Coronary artery (tissue), 2 donors: Measurements from ENCODE around the gene CTNNA3.

Experiments used
- DNase-seq: peaks from one replicate; pipeline ENCODE4 v3.0.0-alpha.2; 2017; ENCODE audit warnings: low spot score
- H3K27ac ChIP-seq, 2 donors: fragments of 200-600 bp; sonication (generic); one replicate each; pipeline ENCODE4 v1.5.1; 2016 to 2019
- H3K4me3 ChIP-seq: fragments of 200-600 bp; sonication (generic); 2 replicates; pipeline ENCODE4 v1.5.1; 2016; ENCODE audit warnings: mild to moderate bottlenecking, moderate library complexity
- TF ChIP-seq, protein P1 (sequence below): fragments of 200-600 bp; sonication (generic); IDR thresholded peaks from one replicate; pipeline ENCODE4 v1.5.1; 2019; ENCODE audit warnings: antibody characterized with exemption

The CTNNA3 gene

DNA sequence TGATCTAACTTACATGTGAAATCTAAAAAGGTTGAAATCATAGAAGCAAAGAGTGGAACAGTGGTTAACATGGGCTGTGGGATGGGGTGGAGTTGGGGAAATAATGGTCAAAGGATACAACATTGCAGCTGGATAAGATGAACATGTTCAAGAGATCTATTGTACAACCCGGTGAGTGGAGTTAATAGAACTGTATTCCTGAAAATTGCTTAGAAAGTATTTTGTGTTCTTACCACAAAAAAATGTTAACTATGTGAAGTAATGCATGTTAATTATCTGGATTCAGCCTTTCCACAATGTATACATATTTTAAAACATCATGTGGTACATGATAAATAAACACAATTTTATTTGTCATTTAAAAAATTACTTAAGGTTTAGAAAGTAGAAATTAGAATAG, 1041.1 kb downstream of the CTNNA3 start:
- TF ChIP-seq, protein P1, sequence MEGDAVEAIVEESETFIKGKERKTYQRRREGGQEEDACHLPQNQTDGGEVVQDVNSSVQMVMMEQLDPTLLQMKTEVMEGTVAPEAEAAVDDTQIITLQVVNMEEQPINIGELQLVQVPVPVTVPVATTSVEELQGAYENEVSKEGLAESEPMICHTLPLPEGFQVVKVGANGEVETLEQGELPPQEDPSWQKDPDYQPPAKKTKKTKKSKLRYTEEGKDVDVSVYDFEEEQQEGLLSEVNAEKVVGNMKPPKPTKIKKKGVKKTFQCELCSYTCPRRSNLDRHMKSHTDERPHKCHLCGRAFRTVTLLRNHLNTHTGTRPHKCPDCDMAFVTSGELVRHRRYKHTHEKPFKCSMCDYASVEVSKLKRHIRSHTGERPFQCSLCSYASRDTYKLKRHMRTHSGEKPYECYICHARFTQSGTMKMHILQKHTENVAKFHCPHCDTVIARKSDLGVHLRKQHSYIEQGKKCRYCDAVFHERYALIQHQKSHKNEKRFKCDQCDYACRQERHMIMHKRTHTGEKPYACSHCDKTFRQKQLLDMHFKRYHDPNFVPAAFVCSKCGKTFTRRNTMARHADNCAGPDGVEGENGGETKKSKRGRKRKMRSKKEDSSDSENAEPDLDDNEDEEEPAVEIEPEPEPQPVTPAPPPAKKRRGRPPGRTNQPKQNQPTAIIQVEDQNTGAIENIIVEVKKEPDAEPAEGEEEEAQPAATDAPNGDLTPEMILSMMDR, result no peak
- no peak overlapping the region for H3K27ac ChIP-seq
- no peak for DNase-seq
- no peak overlapping the region for H3K4me3 ChIP-seq

DNA sequence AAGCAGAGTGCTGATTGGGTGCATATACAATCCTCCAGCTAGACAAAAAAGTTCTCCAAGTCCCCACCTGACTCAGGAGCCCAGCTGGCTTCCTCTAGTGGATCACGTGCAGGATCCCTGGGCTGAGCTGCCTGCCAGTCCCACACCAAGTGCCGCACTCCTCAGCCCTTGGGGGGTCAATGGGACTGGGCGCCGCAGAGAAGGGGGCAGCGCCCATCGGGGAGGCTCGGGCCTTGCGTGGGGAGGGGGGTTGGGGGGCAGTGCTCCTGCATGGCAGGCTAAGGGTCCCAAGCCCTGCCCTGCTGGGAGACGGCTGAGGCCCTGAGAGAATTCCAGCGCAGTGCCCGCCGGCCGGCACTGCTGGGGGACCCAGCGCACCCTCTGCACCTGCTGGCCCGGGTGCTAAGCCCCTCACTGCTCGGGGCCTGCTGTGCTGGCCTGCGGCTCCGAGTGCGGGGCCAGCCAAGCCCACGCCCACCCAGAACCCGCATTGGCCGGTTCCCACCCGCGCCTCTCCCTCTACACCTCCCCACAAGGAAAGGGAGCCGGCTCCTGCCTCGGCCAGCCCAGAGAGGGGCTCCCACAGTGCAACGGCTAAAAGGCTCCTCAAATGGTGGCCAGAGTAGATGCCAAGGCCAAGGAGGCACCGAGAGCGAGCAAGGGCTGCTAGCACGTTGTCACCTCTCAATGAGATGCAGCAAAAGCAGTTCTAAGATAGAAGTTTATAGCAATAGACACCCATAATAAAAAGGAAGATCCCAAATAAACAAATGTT, 1044.5 kb downstream of the CTNNA3 start:
- TF ChIP-seq, protein P1, result no peak
- H3K27ac ChIP-seq, result no peak overlapping the region
- no peak overlapping the region for H3K4me3 ChIP-seq
- DNase-seq, result no peak

DNA sequence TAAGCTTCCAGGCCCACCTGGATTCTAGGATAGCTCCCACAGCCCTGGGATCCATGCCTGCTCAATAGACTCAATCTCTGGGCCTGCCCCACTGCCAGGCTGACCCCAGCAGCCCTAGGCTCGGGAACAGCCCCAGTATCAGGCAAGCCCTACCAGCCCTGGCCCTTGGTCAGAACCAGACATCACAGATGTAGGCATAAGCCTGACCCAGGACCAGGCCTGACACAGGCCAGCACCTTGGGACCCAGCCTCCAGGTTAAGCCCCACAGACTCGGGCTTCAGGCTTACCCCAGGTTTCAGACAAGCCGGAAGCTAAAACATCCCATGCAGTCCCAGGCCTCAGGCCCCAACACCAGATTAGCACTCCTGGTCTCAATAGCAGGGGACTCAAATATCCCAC, 1046.4 kb downstream of the CTNNA3 start:
- TF ChIP-seq, protein P1, result no peak
- no peak for DNase-seq
- no peak overlapping the region for H3K27ac ChIP-seq
- H3K4me3 ChIP-seq, result no peak overlapping the region

DNA sequence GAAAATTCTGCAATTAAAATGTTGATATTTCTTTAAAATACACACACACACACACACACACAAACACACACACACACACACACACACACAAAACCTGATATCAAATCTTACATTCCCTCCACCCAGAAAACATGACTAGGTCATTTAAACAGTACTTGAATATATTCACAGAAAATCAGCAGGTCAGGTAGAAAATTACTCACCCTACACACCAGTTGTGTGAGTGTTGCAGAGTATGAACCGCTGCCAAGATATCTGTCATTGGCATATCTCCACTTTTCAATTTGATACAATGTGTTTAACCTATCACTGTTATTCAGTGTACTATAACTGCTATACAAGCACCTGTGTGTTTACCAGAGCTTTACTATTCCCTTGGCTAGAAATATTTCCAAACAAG, 1053.8 kb downstream of the CTNNA3 start:
- no peak for DNase-seq
- Histone ChIP-seq H3K4me3 (no peak overlapping the region), H3K27ac (no peak overlapping the region)
- TF ChIP-seq, protein P1, result no peak

DNA sequence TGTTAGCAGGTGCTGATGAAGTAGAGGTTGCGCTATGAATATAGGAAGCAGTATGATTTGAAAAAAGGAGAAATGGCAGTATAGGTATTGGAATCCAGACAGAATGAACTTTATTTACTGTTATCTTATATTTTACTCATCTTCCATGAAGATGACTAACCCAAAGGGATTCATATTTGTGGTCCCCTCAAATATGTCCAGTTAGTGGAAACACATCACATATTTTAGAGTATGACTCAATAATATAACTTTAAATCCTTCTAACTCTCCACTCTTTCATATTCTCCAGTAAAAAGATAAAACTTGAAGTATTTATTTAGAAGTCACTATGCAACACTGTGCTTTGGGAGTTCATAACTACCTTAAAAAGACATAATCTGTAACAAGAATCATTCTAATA, 1056.6 kb downstream of the CTNNA3 start:
- H3K4me3 ChIP-seq, result no peak overlapping the region
- TF ChIP-seq, protein P1, result no peak
- no peak overlapping the region for H3K27ac ChIP-seq
- no peak for DNase-seq

DNA sequence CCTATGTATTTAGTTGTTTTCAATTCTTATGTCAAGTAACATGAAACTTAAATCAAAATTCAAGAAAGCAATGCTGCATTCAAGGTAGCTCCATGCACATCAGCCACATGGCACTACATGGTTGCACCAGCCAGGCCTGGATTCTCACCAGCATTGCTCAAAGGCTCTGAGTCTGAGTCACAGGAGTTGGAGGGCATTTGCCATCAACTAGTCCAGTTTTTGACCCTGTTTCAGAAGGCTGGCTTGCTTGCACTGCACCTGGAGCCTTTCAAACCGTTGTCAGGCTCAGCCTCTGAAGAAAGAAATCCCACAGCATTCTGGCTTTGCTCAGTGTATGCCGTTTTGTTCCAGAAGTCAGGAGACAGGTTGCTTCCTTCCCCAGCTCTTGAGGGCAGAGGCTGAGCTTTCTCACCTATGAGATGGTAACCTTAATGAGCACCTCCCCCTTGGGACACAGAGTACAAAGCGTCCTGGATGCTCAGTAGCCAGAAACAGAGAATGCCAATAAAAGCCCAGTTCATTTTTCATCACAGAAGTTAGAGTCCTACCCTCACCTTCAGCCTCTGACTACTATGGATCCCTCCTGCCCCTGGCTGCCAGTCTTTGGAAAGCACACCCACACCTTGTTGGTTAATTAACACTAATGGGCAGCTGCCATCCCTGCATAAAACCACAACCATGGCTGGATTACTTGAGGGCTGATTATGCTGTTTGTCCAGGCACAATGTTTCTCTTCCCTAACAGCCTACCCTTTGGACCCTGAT, 1058.5 kb downstream of the CTNNA3 start:
- Histone ChIP-seq H3K4me3 (no peak overlapping the region), H3K27ac (no peak overlapping the region)
- TF ChIP-seq, protein P1, result no peak
- no peak for DNase-seq

DNA sequence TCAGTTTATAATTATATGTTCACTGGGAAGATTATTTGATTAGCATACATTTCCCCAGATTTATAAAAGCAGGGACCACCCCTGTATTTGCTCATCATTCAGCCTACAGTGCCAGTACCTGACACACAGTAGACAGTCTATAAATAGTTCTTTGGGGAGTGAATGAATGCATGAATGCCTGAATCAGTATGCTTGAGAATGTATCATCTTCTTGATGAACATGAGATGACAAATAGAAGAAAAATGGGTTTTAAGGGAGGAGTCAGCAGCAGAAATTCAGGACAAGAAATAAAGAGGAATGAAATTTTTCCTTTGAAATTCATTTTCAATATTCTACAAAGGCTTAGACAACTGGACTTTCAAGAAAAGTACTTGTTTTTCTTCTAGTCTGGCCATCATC, 1066.0 kb downstream of the CTNNA3 start:
- TF ChIP-seq, protein P1, result no peak
- no peak overlapping the region for H3K4me3 ChIP-seq
- no peak overlapping the region for H3K27ac ChIP-seq
- DNase-seq, result no peak
